CD4-positive, alpha-beta T cell (primary cell): ENCODE results near the gene VSTM5. TPM values are rescaled to one million over a fixed set of nuclear protein-coding genes. Genes with fewer than 3 reads are reported as not detected.

Experiments
- ATAC-seq: fragments of 200-7000 bp; cut with Tn5 transposase; one replicate; pipeline ENCODE4 v1.10.0; 2022; ENCODE audit warnings: mild to moderate bottlenecking; ENCODE audit not compliant: poor library complexity
- CTCF ChIA-PET: fragments of 350-600 bp; sonication (Branson Sonifier 250); formaldehyde crosslinking; loops from one replicate; lab custom pipeline; 2021; ENCODE audit warnings: antibody characterized with exemption, inconsistent platforms; lab: Charles Lee
- POLR2A ChIA-PET: fragments of 350-600 bp; sonication (Branson Sonifier 250); formaldehyde crosslinking; loops from one replicate; lab custom pipeline; 2021; ENCODE audit warnings: antibody characterized with exemption, inconsistent platforms; lab: Charles Lee
- DNase-seq, 14 experiments: peaks; one replicate each; pipeline ENCODE4 v3.0.0-alpha.2; 2013 to 2020; ENCODE audit warnings: mixed read lengths in 2 of 14
- H3K27ac ChIP-seq, 2 donors: one replicate each; pipeline versions ENCODE4 v1.5.1 to v1.7.0; 2013; ENCODE audit warnings: low read length in 2 of 2, low read depth in 1 of 2, mild to moderate bottlenecking in 1 of 2
- H3K27me3 ChIP-seq, 2 experiments: 1 replicate in 1 of 2; 2 replicates in 1 of 2; pipeline versions ENCODE4 v1.6.1 to v1.7.0; 2013; ENCODE audit warnings: low read length in 2 of 2, control low read depth in 1 of 2, mild to moderate bottlenecking in 1 of 2, moderate library complexity in 1 of 2; ENCODE audit not compliant: insufficient read depth in 2 of 2, control insufficient read depth in 1 of 2
- H3K36me3 ChIP-seq: one replicate; pipeline ENCODE4 v1.6.1; 2013; ENCODE audit warnings: low read length, control low read depth; ENCODE audit not compliant: insufficient read depth
- H3K4me1 ChIP-seq: one replicate; pipeline ENCODE4 v1.6.1; 2013; ENCODE audit warnings: low read length, control low read depth; ENCODE audit not compliant: insufficient read depth
- H3K4me3 ChIP-seq: one replicate; pipeline ENCODE4 v1.5.1; 2013; ENCODE audit warnings: mild to moderate bottlenecking, low read length, moderate library complexity
- H3K9me3 ChIP-seq, 2 experiments: 1 replicate in 1 of 2; 2 replicates in 1 of 2; pipeline versions ENCODE4 v1.6.1 to v1.7.0; 2013; ENCODE audit warnings: low read length in 2 of 2, mild to moderate bottlenecking in 2 of 2, control low read depth in 1 of 2, moderate library complexity in 1 of 2; ENCODE audit not compliant: control insufficient read depth in 1 of 2, insufficient read depth in 1 of 2
- H3K27ac Mint-ChIP-seq: one replicate; pipeline ENCODE4 v1.8.0; 2020; ENCODE audit warnings: mixed read lengths
- H3K27me3 Mint-ChIP-seq: one replicate; pipeline ENCODE4 v1.8.0; 2021; ENCODE audit warnings: mixed read lengths
- H3K36me3 Mint-ChIP-seq: one replicate; pipeline ENCODE4 v1.8.0; 2021; ENCODE audit warnings: low read depth, mixed read lengths
- H3K4me1 Mint-ChIP-seq: one replicate; pipeline ENCODE4 v1.8.0; 2021; ENCODE audit warnings: low read depth, mixed read lengths
- H3K4me3 Mint-ChIP-seq: one replicate; pipeline ENCODE4 v1.8.0; 2020; ENCODE audit warnings: mild to moderate bottlenecking, mixed read lengths
- H3K9me3 Mint-ChIP-seq: one replicate; pipeline ENCODE4 v1.8.0; 2020; ENCODE audit warnings: mixed read lengths
- intact Hi-C, 2 experiments: fragments of 100-400 bp; cut with DNase I in 1 of 2; cut with micrococcal nuclease in 1 of 2; formaldehyde crosslinking; loops; one replicate each; pipeline versions ENCODE4 v1.15.1 to v1.9.0; 2023 to 2025; cut with DNase I, micrococcal nuclease
- total RNA-seq, 174 experiments: library from RNA in 2 of 174; stranded (reverse) in 2 of 174; gene quantifications; one replicate each; pipeline ENCODE4 v1.2.3 and lab custom pipeline; 2021 to 2026
- TF ChIP-seq, protein P1 (sequence below): fragments of 200-600 bp; IDR thresholded peaks from one replicate; pipeline ENCODE4 v1.8.0; 2022; ENCODE audit warnings: antibody characterized with exemption, mild to moderate bottlenecking

The VSTM5 gene
- total RNA-seq, 2 experiments from 2014 or later, result not detected

GRCh38 chr11:93849751-93850593 lies 446 bp downstream of the VSTM5 start:
- Histone ChIP-seq H3K36me3 (no peaks in the 10 kb centered on the region), H3K9me3 (no peaks in the 10 kb centered on the region), H3K27me3 (peaks cover 13 to 30% of the 10 kb centered on the region in 2 experiments), H3K27ac (no peak overlapping the region), H3K4me1 (peaks cover 5% of the 10 kb centered on the region), H3K4me3 (no peak overlapping the region)
- CTCF ChIA-PET, result no interaction called here
- intact Hi-C loops, result no loop called here
- DNase-seq (no peak), ATAC-seq (no peak)
- Mint-ChIP-seq H3K4me3 (peak overlapping the region; percentile 6), H3K36me3 (no peaks in the 10 kb centered on the region), H3K27me3 (peaks cover 47% of the 10 kb centered on the region), H3K9me3 (no peaks in the 10 kb centered on the region), H3K4me1 (peaks cover 5% of the 10 kb centered on the region), H3K27ac (no peak overlapping the region)
- POLR2A ChIA-PET, result no interaction called here
- TF ChIP-seq, protein P1, sequence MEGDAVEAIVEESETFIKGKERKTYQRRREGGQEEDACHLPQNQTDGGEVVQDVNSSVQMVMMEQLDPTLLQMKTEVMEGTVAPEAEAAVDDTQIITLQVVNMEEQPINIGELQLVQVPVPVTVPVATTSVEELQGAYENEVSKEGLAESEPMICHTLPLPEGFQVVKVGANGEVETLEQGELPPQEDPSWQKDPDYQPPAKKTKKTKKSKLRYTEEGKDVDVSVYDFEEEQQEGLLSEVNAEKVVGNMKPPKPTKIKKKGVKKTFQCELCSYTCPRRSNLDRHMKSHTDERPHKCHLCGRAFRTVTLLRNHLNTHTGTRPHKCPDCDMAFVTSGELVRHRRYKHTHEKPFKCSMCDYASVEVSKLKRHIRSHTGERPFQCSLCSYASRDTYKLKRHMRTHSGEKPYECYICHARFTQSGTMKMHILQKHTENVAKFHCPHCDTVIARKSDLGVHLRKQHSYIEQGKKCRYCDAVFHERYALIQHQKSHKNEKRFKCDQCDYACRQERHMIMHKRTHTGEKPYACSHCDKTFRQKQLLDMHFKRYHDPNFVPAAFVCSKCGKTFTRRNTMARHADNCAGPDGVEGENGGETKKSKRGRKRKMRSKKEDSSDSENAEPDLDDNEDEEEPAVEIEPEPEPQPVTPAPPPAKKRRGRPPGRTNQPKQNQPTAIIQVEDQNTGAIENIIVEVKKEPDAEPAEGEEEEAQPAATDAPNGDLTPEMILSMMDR, result no peak

DNA sequence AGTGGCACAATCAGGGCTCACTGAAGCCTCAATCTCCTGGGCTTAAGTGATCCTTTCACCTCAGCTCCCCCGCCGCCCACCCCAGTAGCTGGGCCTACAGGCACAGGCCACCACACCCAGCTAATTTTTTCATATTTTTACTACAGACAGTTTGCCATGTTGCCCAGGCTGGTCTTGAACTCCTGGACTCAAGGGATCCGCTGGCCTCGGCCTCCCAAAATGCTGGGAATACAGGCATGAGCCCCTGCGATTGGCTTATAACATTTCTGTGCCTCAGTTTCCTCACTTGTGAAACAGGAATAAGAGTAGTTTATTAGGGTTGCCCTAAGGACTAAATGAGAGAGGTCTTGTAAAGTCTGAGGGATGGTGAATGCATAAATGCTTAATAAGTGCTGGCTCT lies 1.2 kb downstream of the VSTM5 start:
- no peak overlapping the region for H3K27ac ChIP-seq
- POLR2A ChIA-PET, result no interaction called here
- no peak overlapping the region for H3K4me3 ChIP-seq
- DNase-seq (no peak), ATAC-seq (no peak)
- H3K9me3 ChIP-seq, result no peaks in the 10 kb centered on the region
- no peaks in the 10 kb centered on the region for H3K36me3 Mint-ChIP-seq
- peaks cover 47% of the 10 kb centered on the region for H3K27me3 Mint-ChIP-seq
- H3K9me3 Mint-ChIP-seq, result no peaks in the 10 kb centered on the region
- H3K27ac Mint-ChIP-seq, result no peak overlapping the region
- H3K4me3 Mint-ChIP-seq, result no peak overlapping the region
- CTCF ChIA-PET, result no interaction called here
- peaks cover 5% of the 10 kb centered on the region for H3K4me1 Mint-ChIP-seq
- H3K27me3 ChIP-seq, result peaks cover 13 to 30% of the 10 kb centered on the region in 2 experiments
- intact Hi-C loops, result no loop called here
- TF ChIP-seq, protein P1, result no peak
- no peaks in the 10 kb centered on the region for H3K36me3 ChIP-seq
- H3K4me1 ChIP-seq, result peaks cover 5% of the 10 kb centered on the region

- ATAC-seq, result no peak
- CTCF ChIA-PET, result interaction anchor here (0.7 kb wide), 1 partner anchor 1453 kb away, joined by 3 read pairs; no protein-coding TSS in a partner anchor
These were observed 4.0 kb downstream of the VSTM5 start for GRCh38 chr11:93846411-93846810.

More at GRCh38 chr11:93846411-93846810, 4.0 kb downstream of the VSTM5 start:
- intact Hi-C loops, result no loop called here
- Histone ChIP-seq H3K4me3 (no peak overlapping the region), H3K27ac (no peak overlapping the region), H3K4me1 (peaks cover 5% of the 10 kb centered on the region), H3K27me3 (peaks cover 11 to 25% of the 10 kb centered on the region in 2 experiments), H3K36me3 (no peaks in the 10 kb centered on the region), H3K9me3 (no peaks in the 10 kb centered on the region)
- no peak for DNase-seq
- no peak overlapping the region for H3K27ac Mint-ChIP-seq
- no peaks in the 10 kb centered on the region for H3K9me3 Mint-ChIP-seq
- no peak overlapping the region for H3K4me3 Mint-ChIP-seq
- peaks cover 5% of the 10 kb centered on the region for H3K4me1 Mint-ChIP-seq
- peaks cover 30% of the 10 kb centered on the region for H3K27me3 Mint-ChIP-seq
- TF ChIP-seq, protein P1, result no peak
- no peaks in the 10 kb centered on the region for H3K36me3 Mint-ChIP-seq
- POLR2A ChIA-PET, result no interaction called here
